Frontal cortex (tissue), 4 donors: ENCODE data around the gene GADD45G. TPM values are rescaled to one million over a fixed set of nuclear protein-coding genes. Genes with fewer than 3 reads are reported as not detected.
A peak's percentile ranks its signal among the peaks of the same experiment; 100 is the strongest.

Experiments
- DNase-seq, 2 donors: peaks; one replicate each; pipeline ENCODE4 v3.0.0; 2012; ENCODE audit warnings: low spot score in 2 of 2
- FAIRE-seq: peaks from 2 replicates; lab custom pipeline; 2012; peaks lifted over from hg19 to GRCh38; lab: Jason Lieb, UNC
- total RNA-seq: library from RNA; depleted of rRNA; stranded (reverse); fragments of >200 nt; gene quantifications from one replicate; pipeline ENCODE4 v1.2.3, GENCODE V29; 2014
- donor health status: control.
- donor health status: control.
- donor health status: control.

GADD45G gene
- total RNA-seq, 1 donor from 2014 or later: 4.5 TPM

DNA sequence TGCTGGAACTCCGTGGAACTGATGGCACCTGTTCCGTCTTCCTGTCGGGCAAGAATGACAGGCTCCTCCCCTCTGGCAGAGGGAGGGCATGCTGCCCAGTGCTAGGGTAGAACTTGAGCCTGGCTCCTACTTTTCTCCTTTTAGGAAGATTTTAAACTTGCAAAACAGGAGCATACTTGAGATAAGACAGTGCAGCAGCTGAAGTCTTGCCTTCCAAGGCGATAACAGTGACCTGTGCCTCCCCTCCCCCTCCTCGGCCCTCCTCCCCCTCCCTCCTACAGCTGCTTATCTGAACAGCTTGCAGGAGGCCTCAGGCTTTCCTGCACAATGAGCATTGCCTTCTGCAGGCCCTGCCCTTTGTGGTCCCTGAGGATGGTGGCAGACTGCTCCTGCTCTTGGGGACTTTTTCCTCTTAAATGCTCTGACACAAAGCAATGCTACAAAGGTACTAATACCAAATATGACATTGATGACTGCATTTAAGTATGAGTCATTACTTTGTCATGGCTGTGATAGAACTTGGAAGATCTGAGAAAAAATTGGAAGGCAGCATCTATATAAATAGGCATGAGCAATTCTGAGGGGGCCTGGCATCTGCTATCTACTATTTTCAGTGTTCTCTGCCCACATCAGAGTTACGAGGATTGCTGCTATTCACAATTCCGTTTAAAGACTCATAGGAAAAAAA, 2.0 kb downstream of the GADD45G start:
- DNase-seq (peak in 1 of 2 donors; percentile 31), FAIRE-seq (no peak)

DNA sequence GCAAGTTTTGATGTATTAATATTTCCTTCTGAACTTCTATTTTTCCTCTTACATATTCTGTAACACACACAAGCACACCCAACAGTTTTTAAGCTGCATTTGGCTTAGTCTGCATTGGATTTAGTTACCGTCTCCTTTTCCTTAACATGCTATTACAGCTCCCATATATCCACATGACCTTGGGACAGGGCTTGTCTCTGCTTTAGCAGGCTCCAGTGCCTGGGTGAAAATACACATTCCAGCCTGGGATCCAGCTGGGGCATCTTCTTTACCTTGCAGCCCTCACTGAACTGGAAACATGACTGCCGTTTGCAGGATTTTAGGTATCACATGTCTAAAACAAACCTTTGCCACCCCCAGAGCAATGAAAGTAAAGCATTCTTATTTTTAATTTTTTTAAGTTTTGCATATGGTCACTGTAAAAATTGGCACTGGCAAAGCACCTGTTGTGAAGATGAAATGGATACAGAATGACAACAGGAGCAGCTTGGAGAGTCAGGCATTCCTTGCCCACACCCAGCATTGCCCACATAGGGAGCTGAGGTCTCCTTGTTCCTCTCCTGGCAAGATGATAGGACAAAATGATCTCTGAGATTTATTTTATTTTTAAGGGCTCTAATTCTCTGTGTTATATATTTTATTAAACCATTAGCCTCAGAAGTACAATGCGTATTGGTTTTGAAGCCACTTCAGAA, 4.0 kb downstream of the GADD45G start:
- FAIRE-seq (no peak), DNase-seq (no peak)

DNA sequence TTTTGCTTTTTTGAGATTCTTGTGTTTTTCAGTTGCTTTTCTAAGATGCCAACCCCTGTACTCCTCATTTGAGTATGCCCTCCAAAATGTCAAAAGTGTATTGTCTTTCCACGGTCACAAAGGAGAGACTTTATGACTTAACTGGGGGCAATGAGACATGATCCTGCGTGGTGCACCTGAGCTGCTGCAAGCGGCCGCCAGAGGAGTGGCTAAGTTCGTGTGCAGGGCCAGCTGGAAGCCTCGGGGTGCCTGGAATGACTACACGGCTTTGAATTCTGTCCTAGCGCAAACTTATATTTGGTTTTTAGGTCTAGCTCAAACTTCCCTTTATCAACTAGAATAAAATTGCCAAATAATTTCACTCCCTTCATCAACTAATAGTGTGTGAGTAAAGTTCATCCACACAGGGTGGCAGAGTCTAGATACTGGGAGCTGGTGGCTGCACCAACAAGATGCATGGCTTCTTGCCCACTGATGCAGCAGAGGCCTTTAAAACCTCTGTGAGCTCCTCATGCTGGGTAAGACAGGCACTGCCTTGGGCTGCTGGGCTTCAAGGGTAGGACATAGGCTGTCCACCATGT, 4.7 kb downstream of the GADD45G start:
- FAIRE-seq: no peak

DNA sequence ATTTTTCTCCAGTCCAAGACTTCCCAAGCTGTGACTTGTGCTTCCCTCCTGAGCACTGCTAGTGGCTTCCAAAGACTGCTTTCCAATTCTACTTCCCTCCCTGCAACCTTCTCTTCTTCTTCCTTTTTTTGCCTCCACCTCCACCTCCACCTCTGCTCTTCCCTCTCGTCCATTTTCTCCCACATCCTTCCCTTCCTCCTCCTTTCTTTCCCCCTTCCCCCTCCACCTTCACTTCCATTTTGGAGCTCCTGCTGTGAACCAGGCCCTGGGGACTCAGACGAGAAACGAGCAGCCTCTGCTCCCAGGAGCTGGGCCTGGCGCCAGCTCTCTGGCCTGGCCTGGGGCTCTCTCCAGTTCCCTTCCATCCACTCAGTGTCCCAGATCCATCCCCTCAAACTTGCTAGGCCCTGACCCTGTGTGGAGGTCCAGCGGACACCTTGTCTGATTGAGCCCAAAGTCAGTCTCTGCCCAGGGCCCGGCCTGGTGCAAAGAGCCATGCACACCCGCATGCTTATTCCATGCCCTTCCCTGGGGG, 5.6 kb downstream of the GADD45G start:
- DNase-seq (no peak), FAIRE-seq (no peak)

More for the DNA sequence above, 4.7 kb downstream of the GADD45G start:
- no peak for DNase-seq

DNA sequence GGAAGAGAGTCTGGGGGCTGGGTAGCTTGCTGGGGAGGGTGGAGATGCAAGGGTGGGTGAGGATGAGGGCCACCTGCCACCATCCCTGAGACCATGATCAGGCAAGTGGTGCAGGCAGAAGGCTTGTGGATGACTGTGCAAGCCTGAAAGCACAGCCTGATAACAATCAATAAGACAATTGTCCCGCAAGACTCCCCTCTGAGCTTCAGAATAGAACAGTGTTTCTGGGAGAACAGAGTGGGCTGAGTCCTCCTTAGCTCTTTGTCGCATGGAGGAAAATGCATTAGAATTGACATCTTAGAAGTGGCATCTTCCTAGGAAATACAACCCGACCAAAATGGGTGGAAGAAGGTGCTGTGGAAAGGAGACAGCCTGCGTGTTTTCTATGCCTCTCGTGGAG, 6.6 kb downstream of the GADD45G start:
- DNase-seq (no peak), FAIRE-seq (no peak)

DNA sequence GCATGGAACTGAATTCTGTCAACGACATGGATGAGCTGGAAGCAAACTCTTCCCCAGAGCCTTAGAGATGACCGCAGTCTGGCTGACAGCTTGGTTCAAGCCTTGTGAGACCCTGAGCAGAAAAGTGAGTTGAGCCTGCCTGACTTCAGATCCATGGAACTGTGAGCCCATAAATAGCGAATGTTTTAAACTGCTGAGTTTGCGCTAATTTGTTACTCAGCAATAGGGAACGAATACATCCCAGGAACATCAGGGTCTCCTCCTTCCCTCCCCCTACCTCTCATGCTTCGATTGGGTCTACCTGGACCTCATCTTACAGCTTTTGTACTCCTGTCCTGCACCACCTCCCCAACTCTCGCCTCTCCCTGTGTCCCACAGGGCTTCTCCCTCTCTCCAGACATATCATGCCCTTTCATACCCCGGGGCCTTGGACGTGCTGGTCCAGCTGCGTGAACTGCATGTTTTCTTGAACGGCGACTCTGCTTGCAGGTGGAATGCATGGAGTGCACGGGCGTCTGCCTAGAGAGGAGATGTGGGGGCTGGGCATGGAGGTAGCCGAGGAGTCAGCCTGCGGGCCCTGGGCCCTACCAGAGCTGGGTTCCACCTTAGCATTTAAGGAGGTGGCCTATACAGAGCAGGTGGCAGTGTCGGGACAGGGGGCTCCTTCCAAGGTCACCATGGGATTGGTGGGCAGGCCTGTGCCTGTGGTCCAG, 7.9 kb downstream of the GADD45G start:
- no peak for DNase-seq
- FAIRE-seq: no peak

DNA sequence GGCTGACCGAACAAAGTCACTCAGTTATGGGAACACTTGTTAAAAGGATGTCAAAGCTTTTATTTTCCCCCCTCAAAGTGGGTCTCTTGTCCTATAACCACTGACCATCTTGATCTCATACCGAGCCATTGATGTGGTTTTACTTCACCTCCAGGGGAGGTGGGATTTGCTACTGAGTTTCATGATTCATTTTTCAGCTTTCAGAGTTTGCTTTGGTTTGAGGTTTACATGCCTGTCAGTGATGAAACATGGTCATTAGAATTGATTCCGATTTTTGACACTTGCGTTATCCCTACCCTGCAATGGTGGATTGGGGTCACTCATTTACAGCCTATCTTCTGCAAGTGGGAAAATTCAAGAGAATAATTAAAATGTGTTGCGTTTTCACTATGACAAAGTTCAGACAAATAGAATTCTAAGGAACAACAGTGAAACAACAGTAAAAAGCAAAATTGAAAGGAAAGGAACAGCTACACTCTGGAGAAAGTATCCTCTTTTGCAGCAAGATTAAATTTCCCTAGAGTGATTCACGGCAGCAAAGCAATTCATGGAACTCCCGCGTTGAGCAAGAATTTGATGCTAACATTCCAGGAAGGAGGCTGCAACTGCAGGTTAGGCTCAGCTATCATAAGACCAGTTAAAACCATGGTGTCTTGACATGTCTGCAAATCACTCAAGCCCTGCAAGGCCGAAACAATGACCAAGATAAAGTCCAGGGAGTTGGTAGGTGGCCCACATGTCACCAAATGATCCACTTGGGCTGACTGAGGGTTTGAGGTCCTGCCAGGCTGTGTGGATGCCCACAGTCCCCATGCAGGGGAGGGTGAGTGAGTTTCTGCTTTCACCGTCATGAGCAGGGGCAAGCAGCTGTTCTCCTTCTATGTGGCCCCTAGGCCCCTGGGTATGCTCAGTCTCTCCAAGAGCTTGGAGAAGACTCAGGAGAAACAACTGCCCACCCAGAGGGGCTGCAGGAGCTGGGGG, 9.4 kb downstream of the GADD45G start:
- FAIRE-seq (no peak), DNase-seq (no peak)

DNA sequence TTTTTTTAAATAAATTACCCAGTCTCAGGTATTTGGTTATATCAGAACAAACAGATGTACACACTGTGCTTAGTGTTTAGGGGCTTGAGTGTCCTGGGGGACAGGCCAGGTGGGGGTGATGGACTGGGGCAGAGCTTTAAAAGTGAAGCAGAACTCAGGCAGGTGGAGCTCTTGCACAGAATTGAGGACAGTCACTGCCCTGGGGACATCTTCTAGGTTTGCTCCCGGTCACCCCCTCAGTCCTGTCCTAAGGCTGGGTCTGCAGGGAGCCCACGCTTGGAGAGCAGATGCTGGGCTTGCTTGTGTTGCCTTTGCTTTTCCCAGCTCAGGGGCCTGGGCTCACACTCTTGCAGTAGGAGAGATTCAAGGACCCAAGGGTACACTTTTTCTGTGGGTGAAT, 10.8 kb downstream of the GADD45G start:
- DNase-seq: no peak
- no peak for FAIRE-seq

DNA sequence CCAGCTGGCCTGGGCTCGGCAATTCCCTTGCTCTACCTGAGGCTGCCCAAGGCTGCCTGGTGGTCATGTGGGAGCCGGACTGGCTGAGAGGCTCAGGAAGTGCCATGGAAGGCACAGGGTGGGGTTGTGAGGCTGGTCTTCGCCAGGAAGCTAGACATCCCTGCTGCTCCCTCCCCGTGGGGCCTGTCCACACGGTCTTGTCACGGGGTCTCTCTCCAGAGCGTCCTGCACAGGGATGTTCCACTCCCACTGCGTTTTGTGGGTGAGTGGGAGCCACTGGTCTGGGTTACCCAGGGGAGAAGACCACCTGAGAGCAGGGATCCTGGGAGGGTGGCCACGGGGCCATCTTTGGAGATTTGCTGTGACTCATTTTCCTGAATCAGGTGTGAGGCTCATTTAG, 11.6 kb downstream of the GADD45G start:
- FAIRE-seq (no peak), DNase-seq (no peak)

DNA sequence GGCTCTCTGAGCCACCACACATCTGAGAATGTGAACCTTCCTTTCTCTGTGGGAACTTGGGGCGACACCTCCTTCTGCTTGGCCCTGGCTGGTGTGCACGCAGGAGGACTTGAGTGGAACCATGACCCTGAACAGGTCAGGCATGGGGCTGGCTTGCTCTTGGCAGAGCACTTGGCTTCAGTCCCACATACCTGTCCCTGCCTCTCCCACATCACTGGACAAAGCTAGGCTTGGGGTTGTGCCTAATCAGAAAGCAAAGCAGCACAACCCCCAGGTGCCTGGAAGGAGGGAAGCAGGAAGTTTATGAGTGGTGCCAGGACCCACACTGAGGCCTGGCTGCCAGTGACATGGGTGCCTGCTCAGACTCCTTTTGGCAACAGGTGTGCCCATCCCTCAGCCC, 13.2 kb downstream of the GADD45G start:
- no peak for FAIRE-seq

DNA sequence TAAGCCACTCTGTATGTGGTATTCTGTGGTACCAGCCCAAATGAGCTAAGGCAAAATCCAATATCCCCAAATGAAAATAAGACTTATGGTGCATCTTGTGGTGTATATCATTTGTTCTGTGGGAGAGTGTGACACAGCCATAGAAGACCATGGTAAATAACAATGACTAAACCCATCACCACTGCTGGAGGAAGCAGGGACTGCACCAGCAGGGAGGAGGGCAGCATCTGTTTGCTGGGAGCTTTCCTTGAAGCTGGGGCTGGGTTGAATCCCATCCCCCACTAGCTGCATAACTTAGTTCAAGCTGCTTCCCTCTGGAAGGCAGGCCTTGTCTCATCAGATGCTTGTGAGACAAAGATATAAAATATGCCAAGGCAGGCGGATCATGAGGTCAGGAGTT, 14.2 kb downstream of the GADD45G start:
- FAIRE-seq (no peak), DNase-seq (no peak)

More for the DNA sequence above, 13.2 kb downstream of the GADD45G start:
- no peak for DNase-seq

DNA sequence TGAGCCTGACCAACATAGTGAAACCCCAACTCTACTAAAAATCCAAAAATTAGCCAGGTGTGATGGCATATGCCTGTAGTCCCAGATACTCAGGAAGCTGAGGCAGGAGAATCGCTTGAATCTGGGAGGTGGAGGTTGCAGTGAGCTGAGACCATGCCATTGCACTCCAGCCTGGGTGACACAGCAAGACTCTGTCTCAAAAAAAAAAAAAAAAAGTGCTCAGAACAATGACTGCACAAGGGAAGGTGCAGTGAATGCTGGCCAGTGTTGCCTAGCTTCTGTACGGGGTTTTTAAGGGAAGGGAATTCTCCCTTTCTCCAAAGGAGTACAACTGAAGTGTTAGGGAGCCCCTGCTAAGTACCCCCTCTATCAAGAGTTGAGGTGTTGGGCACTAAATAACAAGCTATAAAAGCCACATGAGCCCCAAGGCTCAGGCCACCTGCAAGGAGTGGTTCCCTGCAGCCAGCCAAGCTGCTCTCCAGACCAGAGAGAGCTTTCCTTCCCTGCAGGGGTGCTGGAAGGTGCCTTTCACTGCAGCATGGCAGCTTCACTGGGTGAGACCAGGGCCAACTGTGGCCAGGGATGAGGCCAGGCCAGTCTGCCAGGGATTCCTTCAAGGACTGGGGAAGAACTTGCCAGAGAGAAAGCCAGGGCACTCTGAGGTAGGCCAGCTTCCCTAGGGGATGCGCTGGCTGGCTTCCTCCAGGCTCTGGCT, 14.8 kb downstream of the GADD45G start:
- no peak for DNase-seq

DNA sequence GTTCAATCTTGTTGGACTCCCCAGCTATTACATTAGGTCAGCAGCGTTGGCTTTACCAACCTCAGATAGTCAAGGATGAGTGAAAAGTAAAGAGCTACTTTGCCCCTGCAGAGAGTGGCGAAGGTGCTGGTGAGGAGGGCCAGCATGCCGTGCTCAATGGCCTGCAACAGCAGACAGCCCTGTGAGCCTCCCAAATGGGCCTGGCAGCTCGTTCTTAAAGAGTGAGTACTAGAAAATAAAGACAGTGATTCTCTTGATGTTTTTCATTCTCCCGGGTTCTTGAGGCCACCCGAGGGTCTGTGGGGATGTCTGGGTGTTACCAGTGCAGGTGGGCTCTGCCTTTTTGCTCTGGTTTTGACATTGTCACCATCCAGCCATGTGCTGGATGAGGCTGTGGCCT, 16.2 kb downstream of the GADD45G start:
- DNase-seq: no peak
- FAIRE-seq: no peak

More for the DNA sequence above, 14.8 kb downstream of the GADD45G start:
- FAIRE-seq: no peak

DNA sequence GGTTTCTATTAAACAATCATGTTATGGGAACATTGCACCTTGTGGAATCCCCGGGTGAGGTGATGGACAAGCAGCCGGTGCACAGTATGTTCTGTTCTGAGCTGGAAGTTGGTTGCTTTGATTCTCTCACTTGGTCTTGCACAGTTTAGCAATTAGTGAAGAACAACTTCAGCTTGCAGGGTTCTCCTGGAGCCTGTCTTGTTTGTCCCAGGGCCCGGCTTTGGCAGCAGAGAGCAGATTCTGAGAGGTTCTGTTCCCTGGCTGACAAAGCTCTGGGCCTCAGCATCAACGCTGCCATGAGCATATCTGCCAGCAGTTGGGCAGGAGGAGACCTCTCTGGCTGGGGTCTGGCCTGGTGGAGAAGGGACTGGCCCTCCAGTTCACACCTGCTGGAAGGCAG, 16.9 kb downstream of the GADD45G start:
- FAIRE-seq (no peak), DNase-seq (peak in 1 of 2 donors; percentile 19)

DNA sequence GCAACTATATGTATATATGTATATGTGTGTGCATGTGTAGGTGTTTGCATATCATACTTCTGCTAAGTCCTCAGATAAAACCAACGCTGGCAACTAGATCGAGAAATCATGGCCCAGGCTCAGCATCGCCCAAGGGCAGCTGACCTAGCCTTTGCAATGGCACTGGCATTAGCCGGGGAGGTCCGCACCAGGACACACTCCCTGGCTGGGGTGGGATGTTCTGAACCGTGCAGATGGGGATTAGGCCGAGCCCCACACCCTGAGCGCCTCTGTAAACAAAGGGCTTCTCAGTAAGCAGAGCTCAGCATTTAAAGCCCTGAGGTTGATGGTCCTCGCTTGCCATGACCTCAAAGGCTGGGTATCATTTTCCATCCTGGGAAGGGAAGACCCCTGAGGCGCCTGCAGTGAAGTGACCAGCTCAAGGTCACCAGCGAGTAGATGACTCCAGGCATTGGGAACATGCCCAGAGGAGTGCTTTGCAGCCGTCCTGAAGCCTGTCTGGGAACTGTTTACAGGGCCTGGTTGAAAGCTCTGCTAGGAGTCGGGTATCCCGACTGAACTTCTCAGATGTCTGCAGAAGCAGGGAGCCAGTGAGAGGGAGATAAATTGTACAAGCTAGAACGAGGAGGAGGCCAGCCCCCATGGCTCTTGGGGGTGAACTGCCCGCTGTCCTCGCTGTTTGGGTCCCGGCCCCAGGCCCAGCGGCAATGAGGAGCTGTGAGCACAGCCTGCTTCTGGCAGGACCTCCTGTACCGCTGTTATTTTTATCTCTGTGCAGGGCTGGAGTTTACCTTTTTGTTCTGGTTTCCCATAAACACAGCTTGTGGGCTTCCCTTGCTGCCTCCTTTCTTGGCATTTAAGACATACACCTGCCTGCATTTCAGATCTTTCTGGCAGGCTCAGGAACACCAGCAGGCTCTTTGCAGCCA, 18.4 kb downstream of the GADD45G start:
- DNase-seq (no peak), FAIRE-seq (no peak)

DNA sequence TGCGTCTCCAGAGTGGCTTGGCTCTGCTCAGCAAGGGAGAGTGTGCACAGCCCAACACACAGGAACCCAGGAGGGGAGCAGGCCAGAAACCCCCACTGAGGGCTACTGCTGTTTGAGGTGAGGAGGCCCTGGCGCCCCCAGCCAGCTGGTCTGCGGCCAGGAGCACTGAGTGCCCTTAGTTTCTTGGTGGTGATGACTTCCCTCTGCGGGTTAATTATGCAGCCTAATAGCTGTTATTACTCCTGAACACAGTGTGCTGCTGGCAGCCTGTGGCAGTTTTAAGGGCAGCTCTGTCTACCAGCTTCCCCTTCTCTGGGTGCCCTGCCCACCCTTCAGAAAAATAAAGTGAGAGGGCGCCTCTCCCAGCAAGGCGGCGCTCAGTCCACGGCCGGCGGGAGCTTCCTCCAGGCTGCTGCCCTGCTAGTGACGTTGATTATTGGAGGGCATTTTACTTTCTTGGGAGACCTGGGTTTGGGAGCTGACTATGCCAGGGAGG, 19.2 kb downstream of the GADD45G start:
- DNase-seq (peak in 1 of 2 donors; percentile 40), FAIRE-seq (no peak)
